Neural progenitor cell (in vitro differentiated cells): ENCODE measurements around the gene ANKLE1. TPM values are rescaled to one million over a fixed set of nuclear protein-coding genes. Genes with fewer than 3 reads are reported as not detected.
"Not testable (repeated sequence)": the region's sequence is repeated elsewhere in the genome, so short reads cannot be mapped to it uniquely, and the experiment has no call there.

Experiments used
- DNase-seq: peaks from one replicate; pipeline ENCODE4 v3.0.0-alpha.2; 2016; ENCODE audit warnings: low spot score
- H2AFZ ChIP-seq: fragments of 200-600 bp; sonication (generic); replicated peaks from 2 replicates; pipeline ENCODE4 v1.6.1; 2016; ENCODE audit warnings: antibody characterized with exemption
- H3F3A ChIP-seq: fragments of 200-600 bp; sonication (generic); 2 replicates; pipeline ENCODE4 v1.6.1; 2016; ENCODE audit warnings: antibody characterized with exemption, low read depth
- H3K27ac ChIP-seq: fragments of 200-600 bp; sonication (generic); 2 replicates; pipeline ENCODE4 v1.5.1; 2016; ENCODE audit warnings: mild to moderate bottlenecking
- H3K27me3 ChIP-seq: fragments of 200-600 bp; sonication (generic); 2 replicates; pipeline ENCODE4 v1.6.1; 2016; ENCODE audit warnings: mild to moderate bottlenecking, moderate library complexity
- H3K36me3 ChIP-seq: fragments of 200-600 bp; sonication (generic); 2 replicates; pipeline ENCODE4 v1.5.1; 2016
- H3K4me1 ChIP-seq: fragments of 200-600 bp; sonication (generic); 2 replicates; pipeline ENCODE4 v1.6.1; 2016; ENCODE audit warnings: mixed run types
- H3K4me2 ChIP-seq: fragments of 200-600 bp; sonication (generic); 2 replicates; pipeline ENCODE4 v1.6.1; 2016
- H3K4me3 ChIP-seq: fragments of 200-600 bp; sonication (generic); 2 replicates; pipeline ENCODE4 v1.5.1; 2016
- H3K79me2 ChIP-seq: fragments of 200-600 bp; sonication (generic); 2 replicates; pipeline ENCODE4 v1.6.1; 2016; ENCODE audit warnings: low read depth
- H3K9ac ChIP-seq: fragments of 200-600 bp; sonication (generic); 2 replicates; pipeline ENCODE4 v1.6.1; 2016
- H3K9me3 ChIP-seq: fragments of 200-600 bp; sonication (generic); 2 replicates; pipeline ENCODE4 v1.5.1; 2016; ENCODE audit warnings: low read depth
- H4K20me1 ChIP-seq: fragments of 200-600 bp; sonication (generic); 2 replicates; pipeline ENCODE4 v1.6.1; 2016; ENCODE audit warnings: low read depth
- H3K27ac Mint-ChIP-seq: 3 replicates; pipeline ENCODE4 v1.8.0; 2021; ENCODE audit warnings: mixed read lengths
- H3K27me3 Mint-ChIP-seq: 2 replicates; pipeline ENCODE4 v1.8.0; 2022; ENCODE audit warnings: low read depth, mild to moderate bottlenecking, inconsistent platforms, moderate library complexity, mixed read lengths; ENCODE audit not compliant: insufficient read depth
- H3K36me3 Mint-ChIP-seq: 3 replicates; pipeline ENCODE4 v1.8.0; 2021; ENCODE audit warnings: mixed read lengths
- H3K4me1 Mint-ChIP-seq: 3 replicates; pipeline ENCODE4 v1.8.0; 2021; ENCODE audit warnings: mixed read lengths
- H3K4me3 Mint-ChIP-seq: 3 replicates; pipeline ENCODE4 v1.8.0; 2021; ENCODE audit warnings: mild to moderate bottlenecking, moderate library complexity, mixed read lengths
- H3K9me3 Mint-ChIP-seq: 3 replicates; pipeline ENCODE4 v1.8.0; 2020; ENCODE audit warnings: mixed read lengths
- EZH2 ChIP-seq: fragments of 200-600 bp; sonication (generic); IDR thresholded peaks from 2 replicates; pipeline ENCODE4 v1.6.1; 2017; ENCODE audit warnings: antibody characterized with exemption, mild to moderate bottlenecking, moderate library complexity
- EZH2phosphoT487 ChIP-seq: fragments of 200-600 bp; sonication (generic); IDR thresholded peaks from 2 replicates; pipeline ENCODE4 v1.6.1; 2017; ENCODE audit warnings: antibody characterized with exemption
- total RNA-seq: library from RNA; depleted of rRNA; stranded (reverse); fragments of >200 nt; gene quantifications from 2 replicates; pipeline ENCODE4 v1.2.3, GENCODE V29; 2015; ENCODE audit warnings: low replicate concordance
- TF ChIP-seq, protein P1 (sequence below): fragments of 200-600 bp; sonication (generic); IDR thresholded peaks from 2 replicates; pipeline ENCODE4 v1.5.1; 2017; ENCODE audit warnings: antibody characterized with exemption, mild to moderate bottlenecking

The ANKLE1 gene
- total RNA-seq, 1 donor from 2014 or later: 2.3 TPM

DNA sequence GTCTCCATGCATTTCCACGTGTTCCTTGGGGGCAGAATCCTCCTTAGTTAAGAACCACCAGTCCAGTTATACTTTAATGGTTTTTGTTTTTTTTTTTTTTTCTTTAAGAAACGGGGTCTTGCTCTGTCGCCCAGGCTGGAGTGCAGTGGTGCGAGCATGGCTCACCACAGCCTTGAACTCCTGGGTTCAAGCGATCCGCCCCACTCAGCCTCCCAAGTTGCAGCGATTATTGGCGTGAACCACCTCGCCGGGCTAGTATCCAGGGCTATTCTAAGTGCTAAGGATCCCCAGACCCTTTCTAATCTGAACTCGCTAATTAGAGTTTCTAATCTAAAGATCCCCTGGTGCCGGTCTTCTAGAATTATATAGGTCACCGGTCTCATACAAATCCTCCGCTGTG lies 11.9 kb downstream of the ANKLE1 start:
- peaks cover 17% of the 10 kb centered on the region for H3K36me3 Mint-ChIP-seq
- H3K4me1 Mint-ChIP-seq: peaks cover 3% of the 10 kb centered on the region
- Histone ChIP-seq H2AFZ (no peak overlapping the region), H3K27ac (no peak overlapping the region), H3F3A (peaks cover 41% of the 10 kb centered on the region), H3K4me3 (no peak overlapping the region), H3K4me2 (peak overlapping the region; percentile 79), H3K9me3 (no peaks in the 10 kb centered on the region), H4K20me1 (no peaks in the 10 kb centered on the region), H3K36me3 (no peaks in the 10 kb centered on the region), H3K9ac (no peak overlapping the region), H3K79me2 (no peaks in the 10 kb centered on the region), H3K27me3 (no peaks in the 10 kb centered on the region), H3K4me1 (peaks cover 3% of the 10 kb centered on the region)
- H3K4me3 Mint-ChIP-seq: no peak overlapping the region
- H3K27ac Mint-ChIP-seq: no peak overlapping the region
- DNase-seq: no peak
- H3K27me3 Mint-ChIP-seq: peaks cover 5% of the 10 kb centered on the region
- peaks cover 4% of the 10 kb centered on the region for H3K9me3 Mint-ChIP-seq
- TF ChIP-seq, protein P1, sequence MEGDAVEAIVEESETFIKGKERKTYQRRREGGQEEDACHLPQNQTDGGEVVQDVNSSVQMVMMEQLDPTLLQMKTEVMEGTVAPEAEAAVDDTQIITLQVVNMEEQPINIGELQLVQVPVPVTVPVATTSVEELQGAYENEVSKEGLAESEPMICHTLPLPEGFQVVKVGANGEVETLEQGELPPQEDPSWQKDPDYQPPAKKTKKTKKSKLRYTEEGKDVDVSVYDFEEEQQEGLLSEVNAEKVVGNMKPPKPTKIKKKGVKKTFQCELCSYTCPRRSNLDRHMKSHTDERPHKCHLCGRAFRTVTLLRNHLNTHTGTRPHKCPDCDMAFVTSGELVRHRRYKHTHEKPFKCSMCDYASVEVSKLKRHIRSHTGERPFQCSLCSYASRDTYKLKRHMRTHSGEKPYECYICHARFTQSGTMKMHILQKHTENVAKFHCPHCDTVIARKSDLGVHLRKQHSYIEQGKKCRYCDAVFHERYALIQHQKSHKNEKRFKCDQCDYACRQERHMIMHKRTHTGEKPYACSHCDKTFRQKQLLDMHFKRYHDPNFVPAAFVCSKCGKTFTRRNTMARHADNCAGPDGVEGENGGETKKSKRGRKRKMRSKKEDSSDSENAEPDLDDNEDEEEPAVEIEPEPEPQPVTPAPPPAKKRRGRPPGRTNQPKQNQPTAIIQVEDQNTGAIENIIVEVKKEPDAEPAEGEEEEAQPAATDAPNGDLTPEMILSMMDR: no peak
- TF ChIP-seq EZH2phosphoT487: no peak
- TF ChIP-seq EZH2: no peak

DNA sequence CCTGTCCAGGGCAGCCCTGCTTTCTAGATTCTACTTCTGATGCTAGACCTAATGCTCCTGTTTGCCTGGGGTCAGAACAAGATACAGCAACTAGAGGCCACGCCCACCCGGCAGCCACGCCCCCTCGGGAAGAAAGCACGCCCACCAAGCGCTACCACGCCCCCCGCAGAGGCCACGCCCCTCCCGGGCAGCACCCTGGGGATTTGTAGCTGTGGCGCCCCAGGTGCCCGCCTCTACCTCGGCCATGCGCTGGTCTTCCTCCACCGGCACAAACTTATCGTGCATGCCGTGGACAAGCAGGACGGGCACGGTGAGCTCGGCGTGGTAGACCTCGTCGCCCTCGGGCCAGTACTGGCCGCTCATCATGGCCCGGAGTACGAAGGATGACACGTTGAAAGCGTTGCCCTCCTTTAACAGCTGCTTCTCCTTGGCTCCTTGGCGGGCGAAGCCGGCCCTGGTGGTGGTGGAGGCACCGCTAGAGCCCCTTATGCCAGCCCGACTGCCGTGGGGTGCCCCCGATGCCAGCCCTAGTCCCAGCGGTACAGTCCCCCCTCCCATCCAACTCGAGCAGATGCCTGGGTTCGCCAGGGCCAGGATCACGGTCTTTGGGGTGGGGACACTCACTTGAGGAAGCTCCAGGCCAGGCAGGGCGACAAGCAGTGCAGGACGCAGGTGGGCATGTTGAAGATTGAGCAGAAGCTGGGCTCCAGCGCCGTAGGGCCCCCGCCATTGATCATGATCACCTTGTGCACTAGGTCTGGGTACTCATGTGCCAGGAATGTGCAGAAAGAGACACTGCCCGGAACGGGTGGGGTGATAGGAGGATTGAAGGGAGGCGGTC lies 12.6 kb downstream of the ANKLE1 start:
- Mint-ChIP-seq H3K27ac (no peak overlapping the region), H3K27me3 (peaks cover 5% of the 10 kb centered on the region), H3K9me3 (peaks cover 4% of the 10 kb centered on the region), H3K4me3 (no peak overlapping the region), H3K36me3 (peaks cover 20% of the 10 kb centered on the region), H3K4me1 (peaks cover 3% of the 10 kb centered on the region)
- Histone ChIP-seq H3K4me3 (no peak overlapping the region), H3K27me3 (no peaks in the 10 kb centered on the region), H3K79me2 (no peaks in the 10 kb centered on the region), H4K20me1 (no peaks in the 10 kb centered on the region), H3F3A (peaks cover 39% of the 10 kb centered on the region), H3K4me1 (peaks cover 3% of the 10 kb centered on the region), H3K36me3 (no peaks in the 10 kb centered on the region), H2AFZ (no peak overlapping the region), H3K27ac (no peak overlapping the region), H3K4me2 (no peak overlapping the region), H3K9ac (no peak overlapping the region), H3K9me3 (no peaks in the 10 kb centered on the region)
- peak; percentile 48 for DNase-seq
- TF ChIP-seq EZH2 (no peak), EZH2phosphoT487 (no peak)
- TF ChIP-seq, protein P1: no peak

DNA sequence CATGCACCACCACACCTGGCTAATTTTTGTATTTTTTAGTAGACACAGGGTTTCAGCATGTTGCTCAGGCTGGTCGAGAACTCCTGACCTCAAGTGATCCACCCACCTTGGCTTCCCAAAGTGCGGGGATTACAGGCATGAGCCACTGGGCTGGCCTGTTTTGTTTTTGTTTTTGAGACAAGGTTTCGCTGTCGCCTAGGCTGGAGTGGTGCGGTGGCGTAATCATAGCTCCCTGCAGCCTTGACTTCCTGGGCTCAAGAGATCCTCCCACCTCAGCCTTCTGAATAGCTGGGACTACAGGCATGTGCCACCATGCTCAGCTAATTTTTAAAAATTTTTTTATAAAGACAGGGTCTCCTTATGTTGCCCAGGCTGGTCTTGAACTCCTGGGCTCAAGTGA lies 13.8 kb downstream of the ANKLE1 start:
- not testable (repeated sequence) for H3K27ac Mint-ChIP-seq, H3K9me3 Mint-ChIP-seq, H3K4me3 ChIP-seq, H3K27me3 ChIP-seq, H3K27ac ChIP-seq, H3K4me1 Mint-ChIP-seq, DNase-seq, H3K4me1 ChIP-seq, H3K4me2 ChIP-seq, H3K79me2 ChIP-seq, H3K9ac ChIP-seq, H4K20me1 ChIP-seq, H3K4me3 Mint-ChIP-seq, H3K27me3 Mint-ChIP-seq, H3K36me3 ChIP-seq, H2AFZ ChIP-seq, H3K9me3 ChIP-seq
- peaks cover 22% of the 10 kb centered on the region for H3K36me3 Mint-ChIP-seq
- peaks cover 34% of the 10 kb centered on the region for H3F3A ChIP-seq

DNA sequence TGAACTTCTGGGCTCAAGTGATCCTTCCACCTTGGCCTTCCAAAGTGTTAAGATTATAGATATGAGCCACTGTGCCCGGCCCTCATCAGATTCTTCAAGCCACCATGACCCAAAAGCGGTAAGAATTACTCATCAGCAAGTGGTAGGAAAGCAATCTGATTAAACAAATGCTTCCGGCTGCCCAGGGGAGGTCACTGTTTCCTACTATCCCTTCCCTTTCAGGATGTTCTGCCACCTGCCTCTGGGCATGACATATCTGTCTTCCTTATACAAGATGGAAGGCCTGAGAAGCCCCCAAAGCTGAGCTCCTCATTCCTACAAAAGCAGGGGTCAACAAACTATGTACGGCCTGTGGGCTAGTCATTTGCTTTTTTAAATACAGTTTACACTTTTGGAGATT lies 14.6 kb downstream of the ANKLE1 start:
- H3K27ac ChIP-seq: no peak overlapping the region
- no peak overlapping the region for H3K4me2 ChIP-seq
- H3K4me1 ChIP-seq: peaks cover 3% of the 10 kb centered on the region
- H2AFZ ChIP-seq: no peak overlapping the region
- Mint-ChIP-seq H3K27me3 (peaks cover 5% of the 10 kb centered on the region), H3K9me3 (peaks cover 4% of the 10 kb centered on the region), H3K27ac (no peak overlapping the region), H3K4me1 (peaks cover 3% of the 10 kb centered on the region), H3K4me3 (no peak overlapping the region), H3K36me3 (peaks cover 22% of the 10 kb centered on the region)
- H3K27me3 ChIP-seq: no peaks in the 10 kb centered on the region
- no peak for TF ChIP-seq EZH2
- DNase-seq: no peak
- H3K36me3 ChIP-seq: no peaks in the 10 kb centered on the region
- no peak overlapping the region for H3K4me3 ChIP-seq
- no peaks in the 10 kb centered on the region for H4K20me1 ChIP-seq
- H3K9ac ChIP-seq: no peak overlapping the region
- H3K79me2 ChIP-seq: no peaks in the 10 kb centered on the region
- H3F3A ChIP-seq: peaks cover 29% of the 10 kb centered on the region
- no peaks in the 10 kb centered on the region for H3K9me3 ChIP-seq
